Measurements from ENCODE around the gene RPL37A. TPM values are rescaled to one million over a fixed set of nuclear protein-coding genes. Genes with fewer than 3 reads are reported as not detected.

Gene RPL37A
- total RNA-seq (2013) = 4,297 TPM
- polyA plus RNA-seq = 1,000 to 10,000 TPM; 1,504 to 1,660 (median 1,597) TPM
- polyA minus RNA-seq = 792 and 810 TPM in 2 replicates
- total RNA-seq = 190 to 649 (median 426) reads per million in 11 experiments

GRCh38 chr2:216498379-216499352 lies at the start of gene RPL37A:
Gene RPL37A (plus strand): TSS chr2:216498844. CDS start chr2:216498875, 31 bp downstream.
- Histone ChIP-seq H3K9ac (ENCODE audit: insufficient read depth, low read length, poor library complexity, severe bottlenecking) (peak within 1 kb of the TSS; percentile 95), H4K20me1 (ENCODE audit: insufficient read depth, low read length) (peaks cover 49% of the 10 kb centered on the region), H3K9me3 (replicated peaks in 1 of 2; ENCODE audit: control insufficient read depth in 1 of 2, insufficient read depth in 1 of 2, low read length in 2 of 2) (no peaks in the 10 kb centered on the region), H3K79me2 (ENCODE audit: insufficient read depth, low read length) (peaks cover 65% of the 10 kb centered on the region), H3K4me1 (ENCODE audit: control insufficient read depth in 1 of 2, insufficient read depth in 2 of 2, low read length in 2 of 2) (peaks cover 50 to 59% of the 10 kb centered on the region in 2 donors), H3K36me3 (replicated peaks in 1 of 2; ENCODE audit: control insufficient read depth in 1 of 2, insufficient read depth in 2 of 2, low read length in 2 of 2) (peaks cover 39 to 40% of the 10 kb centered on the region in 2 donors), H3K4me2 (replicated peaks; ENCODE audit: extremely low read depth, low read length, poor library complexity, severe bottlenecking) (peak within 1 kb of the TSS; percentile 83), H3K4me3 (replicated peaks in 1 of 3; ENCODE audit: low read depth in 2 of 3, low read length in 3 of 3) (peak within 1 kb of the TSS; percentile 81 to 97 (median 88)), H2AFZ (ENCODE audit: insufficient read depth, low read depth, low read length, poor library complexity, severe bottlenecking) (peak within 1 kb of the TSS; percentile 94), H3K27me3 (ENCODE audit: control insufficient read depth in 2 of 2, insufficient read depth in 2 of 2, low read length in 2 of 2) (no peaks in the 10 kb centered on the region), H3K27ac (ENCODE audit: low read depth in 1 of 2, low read length in 2 of 2) (peak within 1 kb of the TSS; percentile 79 to 90)
- no peaks in the 10 kb centered on the region for H3K9me3 Mint-ChIP-seq
- DNase-seq = peak; percentile 91 to 94 (median 91)
- WGBS (ENCODE audit: insufficient coverage) = under 1% methylated on average over 33 of the region's 54 CpGs
- intact Hi-C loops (cut with micrococcal nuclease) = loop anchor here (1.0 to 5.0 kb wide), 2 partner anchors 86 kb away; partner anchors contain the start of gene SMARCAL1 (in 2 of the 2)
- peak within 1 kb of the TSS; percentile 93 to 97 (median 94) for H3K27ac Mint-ChIP-seq
- H3K27me3 Mint-ChIP-seq (ENCODE audit: low read depth in 3 of 3) = no peaks in the 10 kb centered on the region
- TF ChIP-seq CTCF (IDR thresholded peaks at IDR 0.05) = no peak
- H3K36me3 Mint-ChIP-seq = peaks cover 38 to 43% of the 10 kb centered on the region in 2 donors
- peaks cover 57% of the 10 kb centered on the region for H3K4me1 Mint-ChIP-seq
- peak within 1 kb of the TSS; percentile 95 to 96 for H3K4me3 Mint-ChIP-seq

- intact Hi-C loops (cut with micrococcal nuclease) = no loop called here
- no peak overlapping the region for H3K4me2 ChIP-seq (replicated peaks; ENCODE audit: extremely low read depth, low read length, poor library complexity, severe bottlenecking)
- no peak for DNase-seq
- H3K9me3 ChIP-seq (replicated peaks in 1 of 2; ENCODE audit: control insufficient read depth in 1 of 2, insufficient read depth in 1 of 2, low read length in 2 of 2) = peaks cover 8 to 11% of the 10 kb centered on the region in 2 donors
- Mint-ChIP-seq H3K4me3 (no peak overlapping the region), H3K4me1 (no peaks in the 10 kb centered on the region), H3K9me3 (peaks cover 10 to 17% (median 15%) of the 10 kb centered on the region in 7 donors), H3K27me3 (ENCODE audit: low read depth in 3 of 3) (peaks cover 0 to 3% (median 0%) of the 10 kb centered on the region in 3 donors), H3K36me3 (peaks cover 89 to 96% of the 10 kb centered on the region in 2 donors), H3K27ac (peak overlapping the region in 2 of 7 donors; percentile 40 to 46)
- no peaks in the 10 kb centered on the region for H3K4me1 ChIP-seq (ENCODE audit: control insufficient read depth in 1 of 2, insufficient read depth in 2 of 2, low read length in 2 of 2)
- no peak overlapping the region for H3K9ac ChIP-seq (ENCODE audit: insufficient read depth, low read length, poor library complexity, severe bottlenecking)
- peaks cover 86 to 100% of the 10 kb centered on the region in 2 donors for H3K36me3 ChIP-seq (replicated peaks in 1 of 2; ENCODE audit: control insufficient read depth in 1 of 2, insufficient read depth in 2 of 2, low read length in 2 of 2)
- no peak for TF ChIP-seq CTCF (IDR thresholded peaks at IDR 0.05)
- H3K79me2 ChIP-seq (ENCODE audit: insufficient read depth, low read length) = no peaks in the 10 kb centered on the region
- no peaks in the 10 kb centered on the region for H4K20me1 ChIP-seq (ENCODE audit: insufficient read depth, low read length)
- H2AFZ ChIP-seq (ENCODE audit: insufficient read depth, low read depth, low read length, poor library complexity, severe bottlenecking) = no peak overlapping the region
- H3K4me3 ChIP-seq (replicated peaks in 1 of 3; ENCODE audit: low read depth in 2 of 3, low read length in 3 of 3) = no peak overlapping the region
- no peaks in the 10 kb centered on the region for H3K27me3 ChIP-seq (ENCODE audit: control insufficient read depth in 2 of 2, insufficient read depth in 2 of 2, low read length in 2 of 2)
- no peak overlapping the region for H3K27ac ChIP-seq (ENCODE audit: low read depth in 1 of 2, low read length in 2 of 2)
Measured at GRCh38 chr2:216450346-216450745, 48.3 kb upstream of the RPL37A start.

Data from CD14-positive monocyte (primary cell).